SIG-M5 (cell line): ENCODE measurements around the gene PPP1R13B.

Experiments
- DNase-seq: peaks from one replicate; lab custom pipeline; 2025; lab: John Stamatoyannopoulos, UW

Gene PPP1R13B

GRCh38 chr14:103685276-103686211 lies 161.8 kb downstream of the PPP1R13B start:
- no peak for DNase-seq

GRCh38 chr14:103684871-103685270 lies 162.5 kb downstream of the PPP1R13B start:
- no peak for DNase-seq

GRCh38 chr14:103684471-103684870 lies 162.9 kb downstream of the PPP1R13B start:
- DNase-seq: no peak
